ENCODE data around the gene AZU1.
A peak's percentile ranks its signal among the peaks of the same experiment; 100 is the strongest.

Gene AZU1

GRCh38 chr19:861141-861755 is 33.6 kb downstream of the AZU1 start:
- Histone ChIP-seq H3K9ac (ENCODE audit: low read depth, low read length) (peak overlapping the region; percentile 16; the same call in 1 of the 2 replicates), H3K36me3 (ENCODE audit: insufficient read depth, low read length) (no peaks in the 10 kb centered on the region), H3K9me3 (ENCODE audit: control insufficient read depth, insufficient read depth, low read length) (no peaks in the 10 kb centered on the region), H3K4me1 (ENCODE audit: insufficient read depth, low read length) (no peaks in the 10 kb centered on the region; the same call in 1 of the 2 replicates)

- H3K36me3 ChIP-seq (ENCODE audit: insufficient read depth, low read length) = no peaks in the 10 kb centered on the region
- H3K9me3 ChIP-seq (ENCODE audit: control insufficient read depth, insufficient read depth, low read length) = no peaks in the 10 kb centered on the region
- peak overlapping the region; percentile 16; the same call in 1 of the 2 replicates for H3K9ac ChIP-seq (ENCODE audit: low read depth, low read length)
- no peaks in the 10 kb centered on the region; the same call in 1 of the 2 replicates for H3K4me1 ChIP-seq (ENCODE audit: insufficient read depth, low read length)
These were observed 34.3 kb downstream of the AZU1 start for GRCh38 chr19:861756-862580.

- Histone ChIP-seq H3K4me1 (ENCODE audit: insufficient read depth, low read length) (peaks cover 5% of the 10 kb centered on the region), H3K9me3 (ENCODE audit: control insufficient read depth, insufficient read depth, low read length) (no peaks in the 10 kb centered on the region), H3K36me3 (ENCODE audit: insufficient read depth, low read length) (no peaks in the 10 kb centered on the region), H3K9ac (ENCODE audit: low read depth, low read length) (peak overlapping the region; percentile 43)
These were observed 35.1 kb downstream of the AZU1 start for GRCh38 chr19:862581-863314.

- Histone ChIP-seq H3K9ac (ENCODE audit: low read depth, low read length) (peak overlapping the region; percentile 43; the same call in 1 of the 2 replicates), H3K4me1 (ENCODE audit: insufficient read depth, low read length) (peaks cover 5% of the 10 kb centered on the region), H3K9me3 (ENCODE audit: control insufficient read depth, insufficient read depth, low read length) (no peaks in the 10 kb centered on the region), H3K36me3 (ENCODE audit: insufficient read depth, low read length) (no peaks in the 10 kb centered on the region)
These were observed 35.6 kb downstream of the AZU1 start for GRCh38 chr19:863315-863620.

GRCh38 chr19:866769-867300 is 39.2 kb downstream of the AZU1 start:
- Histone ChIP-seq H3K4me1 (ENCODE audit: insufficient read depth, low read length) (peaks cover 9% of the 10 kb centered on the region), H3K36me3 (ENCODE audit: insufficient read depth, low read length) (no peaks in the 10 kb centered on the region), H3K9ac (ENCODE audit: low read depth, low read length) (no peak overlapping the region), H3K9me3 (ENCODE audit: control insufficient read depth, insufficient read depth, low read length) (no peaks in the 10 kb centered on the region)

- H3K4me1 ChIP-seq (ENCODE audit: insufficient read depth, low read length) = peaks cover 9% of the 10 kb centered on the region
- no peaks in the 10 kb centered on the region for H3K36me3 ChIP-seq (ENCODE audit: insufficient read depth, low read length)
- H3K9ac ChIP-seq (ENCODE audit: low read depth, low read length) = no peak overlapping the region
- H3K9me3 ChIP-seq (ENCODE audit: control insufficient read depth, insufficient read depth, low read length) = no peaks in the 10 kb centered on the region
These were observed 39.7 kb downstream of the AZU1 start for GRCh38 chr19:867301-867793.

GRCh38 chr19:867855-868457 is 40.3 kb downstream of the AZU1 start:
- H3K36me3 ChIP-seq (ENCODE audit: insufficient read depth, low read length) = no peaks in the 10 kb centered on the region
- H3K4me1 ChIP-seq (ENCODE audit: insufficient read depth, low read length) = peaks cover 9% of the 10 kb centered on the region
- no peak overlapping the region for H3K9ac ChIP-seq (ENCODE audit: low read depth, low read length)
- H3K9me3 ChIP-seq (ENCODE audit: control insufficient read depth, insufficient read depth, low read length) = no peaks in the 10 kb centered on the region

- H3K9me3 ChIP-seq (ENCODE audit: control insufficient read depth, insufficient read depth, low read length) = no peaks in the 10 kb centered on the region
- H3K4me1 ChIP-seq (ENCODE audit: insufficient read depth, low read length) = peaks cover 9% of the 10 kb centered on the region
- H3K9ac ChIP-seq (ENCODE audit: low read depth, low read length) = no peak overlapping the region
- H3K36me3 ChIP-seq (ENCODE audit: insufficient read depth, low read length) = no peaks in the 10 kb centered on the region
These were observed 41.0 kb downstream of the AZU1 start for GRCh38 chr19:868458-869244.

GRCh38 chr19:869245-870177 is 41.9 kb downstream of the AZU1 start:
- H3K36me3 ChIP-seq (ENCODE audit: insufficient read depth, low read length) = no peaks in the 10 kb centered on the region
- H3K9ac ChIP-seq (ENCODE audit: low read depth, low read length) = no peak overlapping the region

GRCh38 chr19:870314-870713 is 42.7 kb downstream of the AZU1 start:
- Histone ChIP-seq H3K36me3 (ENCODE audit: insufficient read depth, low read length) (no peaks in the 10 kb centered on the region), H3K9me3 (ENCODE audit: control insufficient read depth, insufficient read depth, low read length) (no peaks in the 10 kb centered on the region), H3K4me1 (ENCODE audit: insufficient read depth, low read length) (peaks cover 9% of the 10 kb centered on the region), H3K9ac (ENCODE audit: low read depth, low read length) (no peak overlapping the region)

More at GRCh38 chr19:869245-870177, 41.9 kb downstream of the AZU1 start:
- Histone ChIP-seq H3K4me1 (ENCODE audit: insufficient read depth, low read length) (peaks cover 9% of the 10 kb centered on the region), H3K9me3 (ENCODE audit: control insufficient read depth, insufficient read depth, low read length) (no peaks in the 10 kb centered on the region)

GRCh38 chr19:870963-871401 is 43.3 kb downstream of the AZU1 start:
- H3K4me1 ChIP-seq (ENCODE audit: insufficient read depth, low read length) = peaks cover 9% of the 10 kb centered on the region

GRCh38 chr19:871446-872265 is 44.0 kb downstream of the AZU1 start:
- Histone ChIP-seq H3K9ac (ENCODE audit: low read depth, low read length) (no peak overlapping the region), H3K36me3 (ENCODE audit: insufficient read depth, low read length) (no peaks in the 10 kb centered on the region), H3K9me3 (ENCODE audit: control insufficient read depth, insufficient read depth, low read length) (no peaks in the 10 kb centered on the region), H3K4me1 (ENCODE audit: insufficient read depth, low read length) (peaks cover 9% of the 10 kb centered on the region)

More at GRCh38 chr19:870963-871401, 43.3 kb downstream of the AZU1 start:
- Histone ChIP-seq H3K36me3 (ENCODE audit: insufficient read depth, low read length) (no peaks in the 10 kb centered on the region), H3K9me3 (ENCODE audit: control insufficient read depth, insufficient read depth, low read length) (no peaks in the 10 kb centered on the region), H3K9ac (ENCODE audit: low read depth, low read length) (no peak overlapping the region)
